ENCODE data around the gene SDR9C7.
"Not testable (repeated sequence)": the region's sequence is repeated elsewhere in the genome, so short reads cannot be mapped to it uniquely, and the experiment has no call there.

Gene SDR9C7

DNA sequence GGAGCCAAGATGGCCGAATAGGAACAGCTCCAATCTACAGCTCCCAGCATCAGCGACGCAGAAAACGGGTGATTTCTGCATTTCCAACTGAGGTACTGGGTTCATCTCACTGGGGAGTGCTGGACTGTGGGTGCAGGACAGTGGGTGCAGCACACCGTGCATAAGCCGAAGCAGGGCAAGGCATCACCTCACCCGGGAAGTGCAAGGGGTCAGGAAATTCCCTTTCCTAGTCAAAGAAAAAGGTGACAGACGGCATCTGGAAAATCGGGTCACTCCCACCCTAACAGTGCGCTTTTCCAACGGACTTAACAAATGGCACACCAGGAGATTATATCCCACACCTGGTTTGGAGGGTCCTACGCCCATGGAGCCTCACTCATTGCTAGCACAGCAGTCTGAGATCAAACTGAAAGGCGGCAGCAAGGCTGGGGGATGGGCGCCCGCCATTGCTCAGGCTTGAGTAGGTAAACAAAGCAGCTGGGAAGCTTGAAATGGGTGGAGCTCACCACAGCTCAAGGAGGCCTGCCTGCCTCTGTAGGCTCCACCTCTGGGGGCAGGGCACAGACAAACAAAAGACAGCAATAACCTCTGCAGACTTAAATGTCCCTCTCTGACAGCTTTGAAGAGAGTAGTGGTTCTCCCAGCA is 31.9 kb upstream of the SDR9C7 start:
- H3K4me3 ChIP-seq (replicated peaks; ENCODE audit: low read depth, low read length); DNase-seq (ENCODE audit: low read depth): not testable (repeated sequence)

DNA sequence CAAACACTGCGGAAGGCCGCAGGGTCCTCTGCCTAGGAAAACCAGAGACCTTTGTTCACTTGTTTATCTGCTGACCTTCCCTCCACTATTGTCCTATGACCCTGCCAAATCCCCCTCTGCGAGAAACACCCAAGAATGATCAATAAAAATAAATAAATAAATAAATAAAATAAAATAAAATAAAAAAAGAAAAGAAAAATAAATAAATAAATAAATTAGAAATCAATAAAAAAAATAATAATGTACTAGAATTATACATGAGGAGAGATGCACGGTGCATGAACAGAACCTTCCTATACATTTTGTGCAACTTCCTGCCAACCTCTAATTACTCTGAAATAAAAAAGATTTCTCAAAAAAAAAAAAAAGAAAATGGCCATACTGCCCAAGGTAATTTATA is 30.9 kb upstream of the SDR9C7 start:
- not testable (repeated sequence) for DNase-seq (ENCODE audit: low read depth); H3K4me3 ChIP-seq (replicated peaks; ENCODE audit: low read depth, low read length)

DNA sequence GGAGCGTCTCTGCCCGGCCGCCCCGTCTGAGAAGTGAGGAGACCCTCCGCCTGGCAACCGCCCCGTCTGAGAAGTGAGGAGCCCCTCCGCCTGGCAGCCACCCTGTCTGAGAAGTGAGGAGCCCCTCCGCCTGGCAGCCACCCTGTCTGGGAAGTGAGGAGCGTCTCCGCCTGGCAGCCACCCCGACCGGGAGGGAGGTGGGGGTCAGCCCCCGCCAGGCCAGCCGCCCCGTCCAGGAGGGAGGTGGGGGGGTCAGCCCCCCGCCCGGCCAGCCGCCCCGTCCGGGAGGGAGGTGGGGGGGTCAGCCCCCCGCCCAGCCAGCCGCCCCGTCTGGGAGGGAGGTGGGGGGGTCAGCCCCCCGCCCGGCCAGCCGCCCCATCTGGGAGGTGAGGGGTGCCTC is 29.3 kb upstream of the SDR9C7 start:
- not testable (repeated sequence) for H3K4me3 ChIP-seq (replicated peaks; ENCODE audit: low read depth, low read length); DNase-seq (ENCODE audit: low read depth)

DNA sequence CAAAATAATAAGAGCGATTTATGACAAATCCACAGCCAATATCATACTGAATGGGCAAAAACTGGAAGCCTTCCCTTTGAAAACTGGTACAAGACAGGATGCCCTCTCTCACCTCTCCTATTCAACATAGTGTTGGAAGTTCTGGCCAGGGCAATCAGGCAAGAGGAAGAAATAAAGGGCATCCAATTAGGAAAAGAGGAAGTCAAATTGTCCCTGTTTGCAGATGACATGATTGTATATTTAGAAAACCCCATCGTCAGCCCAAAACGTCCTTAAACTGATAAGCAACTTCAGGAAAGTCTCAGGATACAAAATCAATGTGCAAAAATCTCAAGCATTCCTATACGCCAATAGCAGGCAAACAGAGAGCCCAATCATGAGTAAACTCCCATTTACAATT is 28.0 kb upstream of the SDR9C7 start:
- DNase-seq (ENCODE audit: low read depth); H3K4me3 ChIP-seq (replicated peaks; ENCODE audit: low read depth, low read length): not testable (repeated sequence)

DNA sequence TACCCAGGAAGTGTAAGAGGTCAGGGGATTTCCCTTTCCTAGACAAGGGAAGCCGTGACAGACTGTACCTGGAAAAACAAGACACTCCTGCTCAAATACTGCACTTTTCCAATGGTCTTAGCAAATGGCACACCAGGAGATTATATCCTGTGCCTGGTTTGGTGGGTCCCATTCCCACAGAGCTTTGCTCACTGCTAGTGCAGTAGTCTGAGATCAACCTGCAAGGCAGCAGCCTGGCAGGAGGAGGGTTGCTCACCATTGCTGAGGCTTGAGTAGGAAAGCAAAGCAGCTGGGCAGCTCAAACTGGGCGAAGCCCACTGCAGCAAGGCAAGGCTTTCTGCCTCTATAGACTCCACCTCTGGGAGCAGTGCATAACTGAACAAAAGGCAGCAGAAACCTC is 24.2 kb upstream of the SDR9C7 start:
- no peak for DNase-seq (ENCODE audit: low read depth)
- H3K4me3 ChIP-seq (replicated peaks; ENCODE audit: low read depth, low read length): no peak overlapping the region
- TF ChIP-seq, protein P1, sequence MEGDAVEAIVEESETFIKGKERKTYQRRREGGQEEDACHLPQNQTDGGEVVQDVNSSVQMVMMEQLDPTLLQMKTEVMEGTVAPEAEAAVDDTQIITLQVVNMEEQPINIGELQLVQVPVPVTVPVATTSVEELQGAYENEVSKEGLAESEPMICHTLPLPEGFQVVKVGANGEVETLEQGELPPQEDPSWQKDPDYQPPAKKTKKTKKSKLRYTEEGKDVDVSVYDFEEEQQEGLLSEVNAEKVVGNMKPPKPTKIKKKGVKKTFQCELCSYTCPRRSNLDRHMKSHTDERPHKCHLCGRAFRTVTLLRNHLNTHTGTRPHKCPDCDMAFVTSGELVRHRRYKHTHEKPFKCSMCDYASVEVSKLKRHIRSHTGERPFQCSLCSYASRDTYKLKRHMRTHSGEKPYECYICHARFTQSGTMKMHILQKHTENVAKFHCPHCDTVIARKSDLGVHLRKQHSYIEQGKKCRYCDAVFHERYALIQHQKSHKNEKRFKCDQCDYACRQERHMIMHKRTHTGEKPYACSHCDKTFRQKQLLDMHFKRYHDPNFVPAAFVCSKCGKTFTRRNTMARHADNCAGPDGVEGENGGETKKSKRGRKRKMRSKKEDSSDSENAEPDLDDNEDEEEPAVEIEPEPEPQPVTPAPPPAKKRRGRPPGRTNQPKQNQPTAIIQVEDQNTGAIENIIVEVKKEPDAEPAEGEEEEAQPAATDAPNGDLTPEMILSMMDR (IDR thresholded peaks at IDR 0.05; ENCODE audit: low read length, missing control alignments): no peak

DNA sequence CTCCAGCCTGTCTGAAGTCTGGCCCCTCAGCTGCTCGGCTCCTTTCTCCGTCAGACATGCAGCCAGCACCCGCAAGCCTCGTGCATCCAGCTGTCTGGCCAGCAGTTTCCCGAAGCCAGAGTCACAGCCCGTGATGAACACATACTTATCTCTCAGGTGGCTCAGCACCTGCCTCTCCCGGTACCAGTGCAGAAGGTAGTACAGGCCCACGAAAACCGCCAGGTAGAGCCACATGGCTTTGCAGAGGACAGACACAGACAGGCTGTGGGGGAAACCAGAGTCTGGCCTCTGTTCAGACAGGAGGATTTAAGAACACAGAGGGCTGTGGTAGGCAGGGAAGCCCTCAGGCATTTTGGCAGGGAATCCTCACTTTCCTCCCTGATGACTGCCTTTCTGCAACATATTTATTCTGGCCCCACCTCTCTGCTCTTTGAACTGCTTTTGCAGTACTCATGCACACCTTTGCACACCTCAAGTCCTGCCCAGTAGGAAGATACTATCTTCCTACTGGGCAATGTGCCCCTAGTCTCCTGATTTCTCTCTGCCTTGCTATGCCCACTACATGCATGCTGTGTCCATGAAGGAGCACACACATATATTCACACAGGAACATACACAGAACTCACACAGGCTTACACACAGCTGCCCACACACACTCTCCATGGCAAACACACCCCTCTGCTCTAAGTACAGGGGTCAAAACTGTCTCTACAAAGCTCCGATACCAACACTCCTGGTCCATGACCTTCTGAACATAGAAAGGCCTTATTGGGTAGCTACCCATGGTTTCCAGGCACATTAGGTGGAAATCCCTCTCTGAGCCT is 23.2 kb upstream of the SDR9C7 start, which contains the start of gene RDH16:
RDH16 (minus strand) TSS at position 380 of the 824 bp plus-strand sequence; CDS start at position 234, 146 bp downstream.
- DNase-seq (ENCODE audit: low read depth): no peak
- no peak within 1 kb of the TSS for H3K4me3 ChIP-seq (replicated peaks; ENCODE audit: low read depth, low read length)
- TF ChIP-seq, protein P1 (IDR thresholded peaks at IDR 0.05; ENCODE audit: low read length, missing control alignments): no peak

DNA sequence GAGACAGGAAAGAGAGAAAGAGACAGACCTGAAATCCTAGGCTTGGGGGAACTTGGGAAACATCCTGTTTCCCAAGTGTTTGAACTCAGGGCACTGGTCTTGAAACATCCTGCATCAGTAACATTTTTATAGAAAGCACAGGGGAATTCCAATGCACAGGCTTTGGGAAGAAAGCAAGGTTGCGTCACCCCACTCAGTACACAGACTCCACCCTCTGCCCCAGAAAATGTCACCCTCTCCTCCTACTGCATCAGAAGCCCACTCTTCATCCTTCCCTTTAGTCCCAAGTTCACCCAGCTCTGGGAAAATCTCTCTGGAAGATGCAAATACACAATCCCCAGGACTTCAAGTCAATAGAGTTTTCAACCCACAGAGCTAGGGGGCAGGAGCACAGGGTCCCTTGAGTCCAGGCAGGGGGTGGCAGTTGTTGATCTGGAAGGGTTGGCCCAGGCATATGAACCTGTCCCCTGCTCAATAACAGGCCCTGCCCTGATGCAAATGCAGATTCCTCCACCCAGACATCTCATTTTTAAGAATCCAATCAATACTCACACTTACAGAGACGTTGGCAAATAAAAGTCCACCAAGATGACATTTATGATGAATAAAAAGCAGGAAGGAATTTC is 21.5 kb upstream of the SDR9C7 start:
- H3K4me3 ChIP-seq (replicated peaks; ENCODE audit: low read depth, low read length): no peak overlapping the region
- DNase-seq (ENCODE audit: low read depth): peak; percentile 66
- TF ChIP-seq, protein P1 (IDR thresholded peaks at IDR 0.05; ENCODE audit: low read length, missing control alignments): no peak

DNA sequence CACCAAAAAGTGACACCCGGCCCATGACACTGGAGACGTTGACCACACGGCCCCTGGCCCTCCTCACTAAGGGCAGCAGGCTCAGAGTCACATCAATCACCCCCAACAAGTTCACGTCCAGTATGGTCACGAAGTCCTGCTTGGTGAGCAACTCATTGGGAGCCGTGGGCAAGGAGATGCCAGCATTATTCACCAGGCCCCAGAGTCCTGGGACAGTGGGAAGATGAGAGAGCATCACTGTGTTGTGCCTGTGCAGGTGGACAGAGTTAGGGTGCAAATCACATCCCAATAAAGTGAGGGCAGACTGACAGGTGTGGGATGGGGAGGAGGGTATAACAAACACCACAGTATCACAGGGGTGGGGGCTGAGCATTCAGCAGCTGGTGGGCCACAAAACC is 20.7 kb upstream of the SDR9C7 start:
- H3K4me3 ChIP-seq (replicated peaks; ENCODE audit: low read depth, low read length): no peak overlapping the region
- DNase-seq (ENCODE audit: low read depth): no peak

More for the DNA sequence above, 20.7 kb upstream of the SDR9C7 start:
- TF ChIP-seq, protein P1 (IDR thresholded peaks at IDR 0.05; ENCODE audit: low read length, missing control alignments): no peak
